ENCODE data around the gene SKIL. TPM values are rescaled to one million over a fixed set of nuclear protein-coding genes. Genes with fewer than 3 reads are reported as not detected.

The SKIL gene
- total RNA-seq, 1 donor from 2014 or later, result 123 TPM

DNA sequence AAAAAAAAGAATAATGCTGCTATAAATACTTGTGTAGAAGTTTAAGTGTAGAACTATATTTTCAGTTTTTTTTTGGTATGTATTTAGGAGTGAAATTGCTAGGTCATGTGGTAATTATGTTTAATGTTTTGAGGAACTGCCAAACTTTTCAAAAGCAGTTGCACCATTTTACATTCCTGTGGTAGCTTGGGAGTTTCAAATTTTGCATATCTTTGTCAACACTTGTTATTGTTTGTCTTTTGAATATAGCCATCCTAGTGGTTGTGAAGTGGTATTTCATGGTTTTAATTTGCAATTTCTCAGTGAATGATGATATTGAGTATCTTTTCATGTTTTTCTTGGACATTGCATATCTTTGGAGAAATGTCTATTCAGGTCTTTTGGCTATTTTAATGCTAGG lies 30.4 kb downstream of the SKIL start:
- H3K27ac Mint-ChIP-seq, result no peak overlapping the region
- no peak for DNase-seq
- H3K4me1 Mint-ChIP-seq, result peaks cover 26% of the 10 kb centered on the region
- intact Hi-C loops (cut with micrococcal nuclease), result no loop called here
- ChIA-PET POLR2A (interaction anchor here (0.5 kb wide), 1 partner anchor 17 kb away, joined by 7 read pairs; no protein-coding TSS in a partner anchor), CTCF (interaction anchor here (1.0 to 1.7 kb wide), 2 partner anchors 26 to 44 kb away, joined by 3 to 6 read pairs; no protein-coding TSS in a partner anchor)
- ATAC-seq (ENCODE audit: low read depth), result no peak
- H3K27me3 Mint-ChIP-seq, result no peaks in the 10 kb centered on the region
- H3K4me3 Mint-ChIP-seq, result no peak overlapping the region
- H3K36me3 Mint-ChIP-seq (ENCODE audit: low read depth), result peaks cover 81% of the 10 kb centered on the region
- TF ChIP-seq CTCF (IDR thresholded peaks at IDR 0.05), result no peak
- H3K9me3 Mint-ChIP-seq, result no peaks in the 10 kb centered on the region

DNA sequence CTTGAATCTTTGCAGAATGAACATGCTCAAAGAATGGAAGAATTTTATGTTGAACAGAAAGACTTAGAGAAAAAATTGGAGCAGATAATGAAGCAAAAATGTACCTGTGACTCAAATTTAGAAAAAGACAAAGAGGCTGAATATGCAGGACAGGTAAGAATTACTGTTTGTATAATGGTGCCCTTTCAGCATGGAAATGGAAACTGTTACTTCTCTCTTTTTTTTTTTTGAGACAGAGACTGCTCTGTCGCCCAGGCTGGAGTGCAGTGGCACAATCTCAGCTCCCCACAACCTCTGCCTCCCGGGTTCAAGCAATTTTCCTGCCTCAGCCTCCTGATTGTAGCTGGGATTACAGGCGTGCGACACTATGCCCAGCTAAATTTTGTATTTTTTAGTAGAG lies 33.6 kb downstream of the SKIL start:
- H3K4me1 Mint-ChIP-seq, result peaks cover 21% of the 10 kb centered on the region
- no peak for TF ChIP-seq CTCF (IDR thresholded peaks at IDR 0.05)
- ATAC-seq (ENCODE audit: low read depth), result no peak
- ChIA-PET POLR2A (interaction anchor here (0.7 to 1.2 kb wide), 3 partner anchors 17 to 34 kb away, joined by 3 read pairs; partner anchors contain the start of gene SKIL), CTCF (interaction anchor here (0.9 to 2.1 kb wide), 2 partner anchors 19 to 81 kb away, joined by 4 to 6 read pairs; no protein-coding TSS in a partner anchor)
- intact Hi-C loops (cut with micrococcal nuclease), result loop anchor here (1.0 kb wide), 1 partner anchor 81 kb away; no protein-coding TSS in a partner anchor
- peak overlapping the region; percentile 56 for H3K27ac Mint-ChIP-seq
- H3K27me3 Mint-ChIP-seq, result no peaks in the 10 kb centered on the region
- no peaks in the 10 kb centered on the region for H3K9me3 Mint-ChIP-seq
- peaks cover 64% of the 10 kb centered on the region for H3K36me3 Mint-ChIP-seq (ENCODE audit: low read depth)
- DNase-seq, result no peak
- no peak overlapping the region for H3K4me3 Mint-ChIP-seq

- intact Hi-C loops (cut with micrococcal nuclease), result no loop called here
- ChIA-PET CTCF (interaction anchor here (1.2 to 3.2 kb wide), 2 partner anchors 14 to 16 kb away, joined by 3 to 8 read pairs; no protein-coding TSS in a partner anchor), POLR2A (interaction anchor here (1.3 kb wide), 1 partner anchor 42 kb away, joined by 3 read pairs; no protein-coding TSS in a partner anchor)
- no peak overlapping the region for H3K27ac Mint-ChIP-seq
- H3K4me3 Mint-ChIP-seq, result no peak overlapping the region
- peaks cover 38% of the 10 kb centered on the region for H3K36me3 Mint-ChIP-seq (ENCODE audit: low read depth)
- H3K27me3 Mint-ChIP-seq, result no peaks in the 10 kb centered on the region
- no peaks in the 10 kb centered on the region for H3K9me3 Mint-ChIP-seq
- TF ChIP-seq CTCF (IDR thresholded peaks at IDR 0.05), result no peak
- DNase-seq (no peak), ATAC-seq (ENCODE audit: low read depth) (no peak)
- H3K4me1 Mint-ChIP-seq, result peaks cover 22% of the 10 kb centered on the region
These were observed 40.2 kb downstream of the SKIL start for GRCh38 chr3:170397685-170398084.

GRCh38 chr3:170405101-170405500 lies 47.6 kb downstream of the SKIL start:
- H3K36me3 Mint-ChIP-seq (ENCODE audit: low read depth), result peaks cover 2% of the 10 kb centered on the region
- DNase-seq (no peak), ATAC-seq (ENCODE audit: low read depth) (no peak)
- H3K4me3 Mint-ChIP-seq, result no peak overlapping the region
- no peak overlapping the region for H3K27ac Mint-ChIP-seq
- TF ChIP-seq CTCF (IDR thresholded peaks at IDR 0.05), result no peak
- no peaks in the 10 kb centered on the region for H3K27me3 Mint-ChIP-seq
- H3K9me3 Mint-ChIP-seq, result no peaks in the 10 kb centered on the region
- peaks cover 20% of the 10 kb centered on the region for H3K4me1 Mint-ChIP-seq
- intact Hi-C loops (cut with micrococcal nuclease), result no loop called here
- ChIA-PET CTCF (interaction anchor here (0.7 kb wide), 1 partner anchor 9 kb away, joined by 4 read pairs; no protein-coding TSS in a partner anchor), POLR2A (no interaction called here)

DNA sequence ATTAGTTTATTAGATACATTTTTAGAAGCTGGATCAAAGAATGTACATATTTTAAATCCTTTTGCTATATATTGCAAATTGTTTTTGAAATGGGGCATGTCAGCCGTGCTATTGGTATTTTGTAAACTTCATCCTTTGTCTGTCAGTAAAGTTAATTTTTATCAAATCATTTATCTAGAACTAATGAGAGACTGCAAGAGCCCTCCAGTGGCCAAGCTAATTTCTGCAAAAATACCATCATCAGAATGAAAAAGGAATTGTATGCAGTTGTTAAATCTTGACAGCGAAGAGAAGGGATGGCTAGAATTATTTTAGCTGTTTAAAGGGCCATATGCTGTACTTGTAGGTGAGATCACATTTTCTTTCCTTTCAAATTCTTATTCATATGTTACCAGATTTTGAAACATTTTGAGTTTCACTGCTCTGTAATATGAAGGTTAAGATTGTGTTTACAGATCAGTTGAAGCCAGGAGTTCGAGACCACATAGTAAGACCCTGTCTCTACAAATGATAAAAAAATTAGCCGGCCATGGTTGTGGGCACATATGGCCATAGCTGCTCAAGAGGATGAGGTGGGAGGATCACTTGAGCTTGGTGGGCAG lies 53.0 kb downstream of the SKIL start:
- Mint-ChIP-seq H3K27me3 (no peaks in the 10 kb centered on the region), H3K27ac (no peak overlapping the region), H3K9me3 (no peaks in the 10 kb centered on the region), H3K36me3 (ENCODE audit: low read depth) (no peaks in the 10 kb centered on the region), H3K4me3 (no peak overlapping the region), H3K4me1 (no peaks in the 10 kb centered on the region)
- CTCF ChIA-PET, result interaction anchor here (0.6 to 4.8 kb wide), 18 partner anchors 13 to 741 kb away, joined by 3 to 32 read pairs (median 4); partner anchors contain the start of gene SKIL
- intact Hi-C loops (cut with micrococcal nuclease), result loop anchor here (1.0 to 10.0 kb wide), 7 partner anchors 42 to 1934 kb away; no protein-coding TSS in a partner anchor
- no peak for TF ChIP-seq CTCF (IDR thresholded peaks at IDR 0.05)
- DNase-seq, result no peak
- POLR2A ChIA-PET, result interaction anchor here (0.6 to 1.2 kb wide), 3 partner anchors 53 to 628 kb away, joined by 3 to 6 read pairs (median 5); partner anchors contain the start of gene SKIL
- ATAC-seq (ENCODE audit: low read depth), result no peak
